SU-DHL-6 (cell line): ENCODE data around the gene CTBP1.

Source experiments
- H2AFZ ChIP-seq: fragments of 200-600 bp; sonication (generic); 2 replicates; pipeline ENCODE4 v1.6.1; 2014; ENCODE audit warnings: low read depth, mild to moderate bottlenecking, moderate library complexity, mixed read lengths, antibody characterized with exemption, low read length; ENCODE audit not compliant: severe bottlenecking
- H3F3A ChIP-seq: fragments of 200-600 bp; shearing (Covaris generic); 2 replicates; pipeline ENCODE4 v1.6.0; 2016; ENCODE audit warnings: antibody characterized with exemption, mild to moderate bottlenecking; ENCODE audit not compliant: insufficient read depth
- H3K27ac ChIP-seq: fragments of 200-600 bp; sonication (generic); 2 replicates; pipeline ENCODE4 v1.5.1; 2016; ENCODE audit warnings: low read depth, mild to moderate bottlenecking, low read length, moderate library complexity, mixed read lengths
- H3K27me3 ChIP-seq: fragments of 200-600 bp; sonication (generic), shearing (Covaris generic); 2 replicates; pipeline ENCODE4 v1.6.0; 2014; ENCODE audit warnings: mild to moderate bottlenecking, low read length
- H3K36me3 ChIP-seq: fragments of 200-600 bp; sonication (generic); 2 replicates; pipeline ENCODE4 v1.6.1; 2014; ENCODE audit warnings: mild to moderate bottlenecking, low read length, mixed read lengths
- H3K4me2 ChIP-seq: fragments of 300-600, 200-600 bp; shearing (Covaris generic), sonication (generic); 2 replicates; pipeline ENCODE4 v1.6.0; 2014; ENCODE audit warnings: low read length, low read depth, mild to moderate bottlenecking; ENCODE audit not compliant: poor library complexity, severe bottlenecking
- H3K4me3 ChIP-seq: fragments of 200-600 bp; sonication (generic); 2 replicates; pipeline ENCODE4 v1.5.1; 2014; ENCODE audit warnings: antibody characterized with exemption, low read length, mild to moderate bottlenecking, mixed read lengths; ENCODE audit not compliant: insufficient read depth, poor library complexity, severe bottlenecking
- H3K79me2 ChIP-seq: fragments of 200-600 bp; sonication (generic); 2 replicates; pipeline ENCODE4 v1.6.1; 2014; ENCODE audit warnings: mild to moderate bottlenecking, low read length, moderate library complexity; ENCODE audit not compliant: insufficient read depth
- H3K9ac ChIP-seq: fragments of 200-600 bp; sonication (generic); 2 replicates; pipeline ENCODE4 v1.7.0; 2014; ENCODE audit warnings: mild to moderate bottlenecking, low read length
- H3K9me2 ChIP-seq: fragments of 200-600 bp; sonication (generic); replicated peaks from 2 replicates; pipeline ENCODE4 v1.6.1; 2014; ENCODE audit warnings: low read length; ENCODE audit not compliant: insufficient read depth
- H3K9me3 ChIP-seq: fragments of 200-600 bp; sonication (generic); 2 replicates; pipeline ENCODE4 v1.6.1; 2014; ENCODE audit warnings: low read length, mixed read lengths; ENCODE audit not compliant: insufficient read depth
- H4K20me1 ChIP-seq: fragments of 200-600 bp; sonication (generic); 2 replicates; pipeline ENCODE4 v1.6.1; 2014; ENCODE audit warnings: low read depth, mild to moderate bottlenecking, antibody characterized with exemption, low read length, moderate library complexity, mixed read lengths
- CTCF ChIP-seq: fragments of 200-600 bp; sonication (generic); IDR thresholded peaks from one replicate; pipeline ENCODE4 v1.5.1; 2017; ENCODE audit warnings: antibody characterized with exemption, mild to moderate bottlenecking, low read length, moderate library complexity; ENCODE audit not compliant: insufficient read depth, poor library complexity, severe bottlenecking
- EZH2phosphoT487 ChIP-seq: fragments of 200-600 bp; sonication (generic), shearing (Covaris generic); conservative IDR thresholded peaks from 2 replicates; pipeline ENCODE4 v1.6.1; 2018; ENCODE audit warnings: mild to moderate bottlenecking, antibody characterized with exemption, low read length, moderate library complexity, mixed read lengths

The CTBP1 gene

GRCh38 chr4:1229117-1229849, 19.6 kb downstream of the CTBP1 start:
- H3K4me2 ChIP-seq: no peak overlapping the region
- no peaks in the 10 kb centered on the region for H3K79me2 ChIP-seq
- H3K9me3 ChIP-seq: no peaks in the 10 kb centered on the region
- TF ChIP-seq CTCF: no peak
- no peaks in the 10 kb centered on the region for H3K9me2 ChIP-seq
- no peak overlapping the region for H3K27ac ChIP-seq
- no peak overlapping the region for H2AFZ ChIP-seq
- H3K27me3 ChIP-seq: no peaks in the 10 kb centered on the region
- H3K9ac ChIP-seq: no peak overlapping the region
- H4K20me1 ChIP-seq: no peaks in the 10 kb centered on the region
- H3K36me3 ChIP-seq: no peaks in the 10 kb centered on the region
- H3F3A ChIP-seq: no peaks in the 10 kb centered on the region
- H3K4me3 ChIP-seq: no peak overlapping the region

- Histone ChIP-seq H3K36me3 (no peaks in the 10 kb centered on the region), H3K27ac (no peak overlapping the region), H3K4me3 (no peak overlapping the region), H3K9me3 (no peaks in the 10 kb centered on the region), H3K79me2 (no peaks in the 10 kb centered on the region), H3K4me2 (no peak overlapping the region), H3K9me2 (no peaks in the 10 kb centered on the region), H3K9ac (no peak overlapping the region), H3F3A (no peaks in the 10 kb centered on the region), H4K20me1 (no peaks in the 10 kb centered on the region), H3K27me3 (no peaks in the 10 kb centered on the region), H2AFZ (no peak overlapping the region)
- no peak for TF ChIP-seq EZH2phosphoT487
- no peak for TF ChIP-seq CTCF
Measured at GRCh38 chr4:1227816-1228215, 21.1 kb downstream of the CTBP1 start.

GRCh38 chr4:1226598-1226997, 22.3 kb downstream of the CTBP1 start:
- H3K9ac ChIP-seq: no peak overlapping the region
- TF ChIP-seq EZH2phosphoT487 (no peak), CTCF (no peak)
- no peaks in the 10 kb centered on the region for H3K9me3 ChIP-seq
- H3K9me2 ChIP-seq: no peaks in the 10 kb centered on the region
- H3K4me3 ChIP-seq: no peak overlapping the region
- peaks cover 2% of the 10 kb centered on the region for H3F3A ChIP-seq
- no peaks in the 10 kb centered on the region for H4K20me1 ChIP-seq
- no peaks in the 10 kb centered on the region for H3K36me3 ChIP-seq
- H3K27me3 ChIP-seq: no peaks in the 10 kb centered on the region
- no peak overlapping the region for H2AFZ ChIP-seq
- no peaks in the 10 kb centered on the region for H3K79me2 ChIP-seq
- H3K27ac ChIP-seq: no peak overlapping the region
- no peak overlapping the region for H3K4me2 ChIP-seq
